BLaER1 treated with 17β-estradiol and CSF1 and Interleukin-3, amounts not matched to agents 10 nM and 100 nM (cell line): ENCODE data around the gene KIN.

Source experiments
- H3K27ac ChIP-seq, 11 experiments: shearing (Covaris generic); formaldehyde crosslinking; 2 replicates each; pipeline ENCODE4 v1.8.1; 2022
- H3K27me3 ChIP-seq, 11 experiments: shearing (Covaris generic); formaldehyde crosslinking; 2 replicates each; pipeline ENCODE4 v1.8.1; 2022
- H3K36me3 ChIP-seq, 11 experiments: shearing (Covaris generic); formaldehyde crosslinking; 2 replicates each; pipeline ENCODE4 v1.8.1; 2022
- H3K4me1 ChIP-seq, 10 experiments: shearing (Covaris generic); formaldehyde crosslinking; 2 replicates each; pipeline ENCODE4 v1.8.1; 2022
- H3K4me2 ChIP-seq, 11 experiments: shearing (Covaris generic); formaldehyde crosslinking; 2 replicates each; pipeline ENCODE4 v1.8.1; 2022
- H3K4me3 ChIP-seq, 10 experiments: shearing (Covaris generic); formaldehyde crosslinking; 2 replicates each; pipeline ENCODE4 v1.8.1; 2022
- H3K9ac ChIP-seq, 11 experiments: shearing (Covaris generic); formaldehyde crosslinking; 2 replicates each; pipeline ENCODE4 v1.8.1; 2022
- H3K9me3 ChIP-seq, 11 experiments: shearing (Covaris generic); formaldehyde crosslinking; replicated peaks in 1 of 11; 2 replicates each; pipeline ENCODE4 v1.8.1; 2022
- H4K20me1 ChIP-seq, 11 experiments: shearing (Covaris generic); formaldehyde crosslinking; 2 replicates each; pipeline ENCODE4 v1.8.1; 2022
- Cebpa-rat ChIP-seq, 11 experiments: shearing (Covaris generic); IDR thresholded peaks; 2 replicates each; pipeline ENCODE4 v1.8.1; 2022

The KIN gene

DNA sequence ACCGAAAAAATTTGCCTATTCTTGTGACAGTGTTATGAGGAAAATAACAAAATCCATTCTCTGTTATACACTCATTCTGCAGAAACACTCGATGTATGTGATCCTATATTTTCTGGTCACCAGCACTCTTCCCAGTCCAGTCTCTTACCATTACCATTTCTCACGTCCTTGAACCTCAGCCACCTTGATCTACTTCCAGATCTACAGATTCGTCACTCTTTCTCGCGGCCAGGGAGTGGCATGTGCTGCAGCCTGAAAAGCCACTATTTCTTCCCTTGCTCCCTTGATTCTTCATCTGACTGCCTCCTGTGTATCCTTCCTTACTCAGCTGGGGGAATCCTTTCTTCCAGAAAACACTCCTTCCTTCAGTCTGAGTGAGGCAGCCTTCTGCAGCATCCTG lies 16.4 kb upstream of the KIN start:
- H3K27ac ChIP-seq, result no peak overlapping the region
- no peaks in the 10 kb centered on the region for H3K4me1 ChIP-seq
- TF ChIP-seq Cebpa-rat (IDR thresholded peaks at IDR 0.05), result no peak
- no peak overlapping the region for H3K9ac ChIP-seq
- peaks cover 4 to 52% (median 25%) of the 10 kb centered on the region in 11 experiments; a peak in 17 of 22 replicates for H4K20me1 ChIP-seq
- H3K4me2 ChIP-seq, result no peak overlapping the region
- H3K27me3 ChIP-seq, result no peaks in the 10 kb centered on the region
- no peak overlapping the region for H3K4me3 ChIP-seq
- peaks cover 84 to 100% (median 99%) of the 10 kb centered on the region in 11 experiments for H3K36me3 ChIP-seq
- H3K9me3 ChIP-seq, result no peaks in the 10 kb centered on the region

DNA sequence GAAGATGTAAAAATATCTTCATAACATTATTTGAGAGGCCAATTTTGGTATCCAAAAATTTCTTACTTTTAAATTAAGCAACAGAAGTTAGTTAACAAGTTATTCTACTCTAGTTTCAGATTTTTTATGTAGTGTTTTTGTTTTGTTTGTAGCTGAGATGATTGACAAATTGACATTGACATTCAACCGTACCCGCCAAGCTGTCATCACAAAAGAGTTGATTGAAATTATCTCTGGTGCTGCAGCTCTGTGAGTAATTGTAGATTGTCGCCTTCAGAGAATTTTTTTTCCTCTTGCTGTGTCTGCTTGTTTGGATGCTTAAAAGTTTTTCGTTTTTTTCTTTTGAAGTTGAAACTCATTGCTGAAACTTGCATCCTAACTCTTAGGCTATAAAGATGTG lies 14.8 kb upstream of the KIN start:
- no peak for TF ChIP-seq Cebpa-rat (IDR thresholded peaks at IDR 0.05)
- Histone ChIP-seq H4K20me1 (peaks cover 6 to 53% (median 25%) of the 10 kb centered on the region in 11 experiments; a peak in 19 of 22 replicates), H3K27me3 (no peaks in the 10 kb centered on the region), H3K36me3 (peaks cover 91 to 100% (median 100%) of the 10 kb centered on the region in 11 experiments), H3K4me1 (peaks cover 0 to 8% (median under 1%) of the 10 kb centered on the region in 10 experiments; a peak in 8 of 20 replicates), H3K9me3 (no peaks in the 10 kb centered on the region), H3K4me3 (no peak overlapping the region), H3K27ac (no peak overlapping the region), H3K9ac (no peak overlapping the region), H3K4me2 (no peak overlapping the region)

DNA sequence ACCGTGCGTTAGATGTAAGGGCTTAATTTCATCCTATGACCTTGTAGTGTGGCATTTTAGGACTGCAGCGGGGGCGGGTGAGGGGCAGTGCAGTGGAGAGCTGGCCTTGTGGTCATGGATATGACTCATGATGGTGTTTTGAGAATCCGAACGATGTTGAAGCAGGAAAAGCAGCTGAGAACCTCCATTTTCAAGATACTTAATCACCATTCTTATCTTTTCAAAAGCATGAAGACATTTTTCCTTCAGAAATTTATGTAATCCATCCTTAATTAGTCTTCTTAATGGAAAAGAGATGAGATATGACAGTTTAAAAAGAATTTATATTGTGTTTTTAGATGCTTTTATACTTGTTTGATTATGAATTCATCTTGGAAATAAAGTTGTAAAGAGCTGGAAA lies 9.8 kb upstream of the KIN start:
- H4K20me1 ChIP-seq, result peaks cover 47 to 75% (median 54%) of the 10 kb centered on the region in 11 experiments
- peaks cover 63 to 100% (median 87%) of the 10 kb centered on the region in 11 experiments for H3K36me3 ChIP-seq
- H3K4me2 ChIP-seq, result peak overlapping the region in 4 of 11 experiments; percentile 15 to 56 (median 45); a peak in 7 of 22 replicates
- no peak for TF ChIP-seq Cebpa-rat (IDR thresholded peaks at IDR 0.05)
- no peak overlapping the region for H3K4me3 ChIP-seq
- peak overlapping the region in 4 of 11 experiments; percentile 13 to 69 (median 40); a peak in 6 of 22 replicates for H3K27ac ChIP-seq
- H3K9me3 ChIP-seq, result no peaks in the 10 kb centered on the region
- peak overlapping the region in 1 of 11 experiments; percentile 40; a peak in 1 of 22 replicates for H3K9ac ChIP-seq
- H3K27me3 ChIP-seq, result no peaks in the 10 kb centered on the region
- peaks cover 0 to 43% (median 6%) of the 10 kb centered on the region in 10 experiments; a peak in 12 of 20 replicates for H3K4me1 ChIP-seq

DNA sequence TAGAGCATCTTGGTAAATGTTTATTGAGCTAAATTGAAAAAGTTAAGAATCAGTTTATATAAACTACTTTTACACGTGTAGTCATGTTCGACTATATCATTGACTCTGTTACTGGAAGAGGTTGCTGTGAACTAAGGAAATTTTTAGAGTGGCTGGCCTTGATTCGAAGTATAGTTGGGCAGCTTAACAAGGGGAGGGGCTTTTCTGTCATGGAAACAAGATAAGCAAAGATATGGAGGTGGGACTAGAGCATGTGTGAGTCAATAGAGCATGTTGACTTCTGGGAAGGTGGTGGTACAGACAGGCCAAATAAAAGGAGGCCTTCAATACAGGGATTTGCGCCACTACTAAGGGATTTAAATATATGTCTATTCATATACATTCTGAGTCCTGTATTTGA lies 7.8 kb upstream of the KIN start:
- Histone ChIP-seq H4K20me1 (peaks cover 67 to 84% (median 73%) of the 10 kb centered on the region in 11 experiments), H3K4me3 (no peak overlapping the region), H3K4me2 (no peak overlapping the region), H3K9ac (no peak overlapping the region), H3K36me3 (peaks cover 59 to 100% (median 86%) of the 10 kb centered on the region in 11 experiments), H3K27ac (no peak overlapping the region), H3K9me3 (no peaks in the 10 kb centered on the region), H3K27me3 (no peaks in the 10 kb centered on the region), H3K4me1 (peaks cover 0 to 55% (median 12%) of the 10 kb centered on the region in 10 experiments; a peak in 14 of 20 replicates)
- no peak for TF ChIP-seq Cebpa-rat (IDR thresholded peaks at IDR 0.05)

DNA sequence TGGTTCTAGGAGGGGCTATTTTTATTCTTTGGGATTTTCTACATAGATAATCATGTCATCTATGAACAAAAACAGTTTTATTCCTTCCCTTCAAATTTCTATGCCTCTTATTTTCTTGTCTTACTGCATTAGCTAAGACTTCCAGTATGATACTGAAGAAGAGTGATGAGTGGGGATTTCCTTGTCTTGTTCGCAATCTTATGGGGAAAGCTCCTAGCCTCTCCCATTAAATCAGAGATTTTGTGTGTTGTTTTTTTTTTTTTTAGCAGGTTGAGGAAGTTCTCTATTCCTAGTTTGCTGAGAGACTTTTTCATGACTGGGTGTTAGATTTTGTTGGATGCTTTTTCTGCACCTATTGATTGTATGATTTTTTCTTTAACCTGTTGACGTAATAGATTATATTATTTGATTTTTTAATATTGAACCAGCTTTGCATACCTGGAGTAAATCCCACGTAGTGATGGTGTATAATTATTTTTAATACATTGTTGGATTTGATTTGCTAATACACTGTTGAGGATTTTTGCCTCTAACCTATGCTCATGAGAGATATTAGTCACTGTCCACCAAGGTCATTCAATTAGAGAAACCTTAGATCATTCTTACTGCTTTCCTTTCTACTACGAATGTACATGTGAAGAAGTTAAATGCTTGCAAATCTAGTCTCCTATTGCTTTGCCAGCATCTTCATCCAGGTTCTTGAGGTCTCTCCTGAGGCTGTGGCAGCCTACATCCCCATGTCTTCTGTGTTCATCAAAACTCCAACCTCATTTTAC lies 6.6 kb upstream of the KIN start:
- H3K9me3 ChIP-seq, result no peaks in the 10 kb centered on the region
- no peaks in the 10 kb centered on the region for H3K27me3 ChIP-seq
- peak overlapping the region in 1 of 11 experiments; percentile 39; a peak in 1 of 22 replicates for H3K9ac ChIP-seq
- H3K4me3 ChIP-seq, result no peak overlapping the region
- H3K4me1 ChIP-seq, result peaks cover 8 to 66% (median 20%) of the 10 kb centered on the region in 10 experiments
- H3K4me2 ChIP-seq, result peak overlapping the region in 2 of 11 experiments; percentile 25; a peak in 4 of 22 replicates
- peaks cover 49 to 96% (median 78%) of the 10 kb centered on the region in 11 experiments for H3K36me3 ChIP-seq
- peaks cover 78 to 96% (median 83%) of the 10 kb centered on the region in 11 experiments for H4K20me1 ChIP-seq
- TF ChIP-seq Cebpa-rat (IDR thresholded peaks at IDR 0.05), result no peak
- no peak overlapping the region for H3K27ac ChIP-seq

DNA sequence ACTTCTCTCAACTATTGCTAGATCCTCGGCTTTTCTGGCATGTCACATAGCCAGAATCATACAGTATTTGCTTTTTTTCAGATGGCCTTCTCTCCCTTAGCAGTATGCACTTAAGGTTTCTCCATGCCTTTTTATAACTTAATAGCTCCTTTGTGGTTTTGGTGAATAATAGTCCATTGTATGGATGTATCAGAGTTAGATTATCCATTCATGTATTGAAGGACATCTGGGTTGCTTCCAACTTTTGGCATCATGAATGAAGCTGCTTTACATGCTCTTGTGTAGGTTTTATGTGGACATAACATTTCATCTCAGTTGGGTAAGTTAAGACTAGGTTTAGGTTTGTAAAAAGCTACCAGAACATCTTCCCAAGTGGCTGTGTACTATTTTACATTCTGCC lies 4.7 kb upstream of the KIN start:
- H3K36me3 ChIP-seq, result peaks cover 30 to 77% (median 59%) of the 10 kb centered on the region in 11 experiments
- H3K9me3 ChIP-seq, result no peaks in the 10 kb centered on the region
- H3K27me3 ChIP-seq, result no peaks in the 10 kb centered on the region
- no peak overlapping the region for H3K9ac ChIP-seq
- no peak overlapping the region for H3K4me3 ChIP-seq
- H3K27ac ChIP-seq, result no peak overlapping the region
- H3K4me2 ChIP-seq, result 0 out of 22 replicates have a peak overlapping the region, but pooled peaks of 2 of the 11 experiments have one; percentile 5 to 27
- peaks cover 86 to 96% (median 94%) of the 10 kb centered on the region in 11 experiments for H4K20me1 ChIP-seq
- peaks cover 15 to 65% (median 24%) of the 10 kb centered on the region in 10 experiments for H3K4me1 ChIP-seq
- no peak for TF ChIP-seq Cebpa-rat (IDR thresholded peaks at IDR 0.05)

GRCh38 chr10:7789390-7789789 lies 1.6 kb upstream of the KIN start:
- Histone ChIP-seq H4K20me1 (peaks cover 68 to 96% (median 86%) of the 10 kb centered on the region in 11 experiments), H3K27ac (peak overlapping the region in 8 of 11 experiments; percentile 90 to 97 (median 94); a peak in 9 of 22 replicates), H3K9ac (peak overlapping the region; percentile 94 to 99 (median 97)), H3K36me3 (peaks cover 28 to 59% (median 46%) of the 10 kb centered on the region in 11 experiments), H3K9me3 (no peaks in the 10 kb centered on the region), H3K4me1 (peaks cover 33 to 72% (median 42%) of the 10 kb centered on the region in 10 experiments), H3K4me2 (peak overlapping the region; percentile 83 to 98 (median 95)), H3K27me3 (no peaks in the 10 kb centered on the region), H3K4me3 (peak overlapping the region; percentile 92 to 99 (median 96))
- no peak for TF ChIP-seq Cebpa-rat (IDR thresholded peaks at IDR 0.05)

DNA sequence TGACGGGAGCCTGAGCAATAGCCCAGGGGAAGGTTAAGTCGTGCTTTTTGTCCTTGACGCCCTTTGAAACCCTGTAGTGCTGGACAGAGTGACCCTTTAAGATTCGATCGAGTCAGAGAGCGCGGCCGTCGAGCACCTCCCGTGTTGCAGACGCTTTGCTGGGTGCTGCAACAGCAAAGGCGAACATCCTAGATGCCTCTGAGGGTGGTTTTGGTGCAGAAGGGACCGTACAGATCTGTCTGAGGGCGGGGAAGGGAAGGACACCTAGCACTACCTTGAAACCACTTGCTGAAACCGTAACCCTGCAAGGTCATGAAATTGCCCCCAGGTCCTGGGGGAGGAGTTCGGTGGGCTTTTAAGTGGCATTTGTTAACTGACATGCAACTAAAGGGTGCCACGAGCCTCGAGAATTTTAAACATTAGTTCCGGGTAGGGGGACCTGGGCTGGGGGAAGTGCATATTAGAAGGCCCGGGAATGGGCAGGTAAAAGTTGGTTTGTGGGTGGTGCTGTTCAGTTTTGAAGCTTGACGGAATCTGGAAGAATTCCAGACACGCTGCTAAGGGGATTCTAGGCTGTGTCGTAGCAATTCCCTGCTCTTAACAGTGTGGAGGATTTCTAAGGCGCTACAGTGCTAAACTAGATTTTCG lies 970 bp upstream of the KIN start:
- no peaks in the 10 kb centered on the region for H3K27me3 ChIP-seq
- H3K4me1 ChIP-seq, result peaks cover 33 to 72% (median 42%) of the 10 kb centered on the region in 10 experiments
- H4K20me1 ChIP-seq, result peaks cover 65 to 96% (median 86%) of the 10 kb centered on the region in 11 experiments
- TF ChIP-seq Cebpa-rat (IDR thresholded peaks at IDR 0.05), result no peak
- peak overlapping the region; percentile 90 to 97 (median 94) for H3K27ac ChIP-seq
- H3K9ac ChIP-seq, result peak overlapping the region; percentile 94 to 99 (median 97)
- no peaks in the 10 kb centered on the region for H3K9me3 ChIP-seq
- H3K4me3 ChIP-seq, result peak overlapping the region; percentile 92 to 99 (median 96)
- H3K4me2 ChIP-seq, result peak overlapping the region; percentile 83 to 98 (median 95)
- peaks cover 28 to 59% (median 51%) of the 10 kb centered on the region in 11 experiments for H3K36me3 ChIP-seq
